Erythroblast (primary cell): ENCODE results near the gene CTDNEP1.

ENCODE experiments used
- GATA1 ChIP-seq: IDR thresholded peaks from 2 replicates; pipeline ENCODE4 v1.6.1; 2011; ENCODE audit warnings: low read depth, mild to moderate bottlenecking, control low read depth, low read length, moderate library complexity
- POLR2A ChIP-seq: IDR thresholded peaks from 2 replicates; pipeline ENCODE4 v1.6.1; 2011; ENCODE audit warnings: mild to moderate bottlenecking, low read length

DNA sequence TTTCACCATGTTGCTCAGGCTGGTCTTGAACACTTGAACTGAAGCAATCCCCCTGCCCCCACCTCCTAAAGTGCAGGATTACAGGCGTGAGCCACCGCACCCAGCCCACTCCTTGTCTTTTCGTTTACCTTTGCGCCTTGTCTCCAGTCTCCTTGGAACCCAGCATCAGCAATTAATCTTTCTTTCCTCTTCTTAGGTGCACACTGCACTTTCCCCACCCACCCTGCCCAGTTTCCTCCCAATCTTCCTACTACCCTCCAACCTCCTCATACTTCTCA, 12.2 kb upstream of the CTDNEP1 start:
- TF ChIP-seq POLR2A (no peak), GATA1 (no peak)
